ENCODE data around the gene JAK1.

Gene JAK1

DNA sequence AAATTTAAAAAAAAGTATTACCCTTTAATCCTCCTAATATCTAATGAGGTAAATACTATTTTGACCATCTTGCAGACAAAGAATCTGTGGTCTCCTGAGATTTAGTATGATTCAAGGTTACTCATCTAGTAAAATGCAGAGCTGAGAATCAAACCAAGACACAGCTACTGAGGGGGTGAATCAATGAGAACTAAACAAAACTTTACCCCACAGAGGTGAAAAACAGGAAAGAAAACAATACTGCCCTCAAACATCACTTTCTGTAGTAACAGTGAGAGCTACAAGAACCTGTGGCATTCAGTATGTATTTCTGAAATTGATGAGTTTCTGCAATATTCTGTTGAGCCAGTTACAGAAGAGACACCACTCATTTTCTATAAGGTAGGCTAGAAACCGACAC lies 85.1 kb downstream of the JAK1 start:
- Mint-ChIP-seq H3K4me1 (no peaks in the 10 kb centered on the region), H3K27ac (no peak overlapping the region), H3K4me3 (no peak overlapping the region), H3K27me3 (ENCODE audit: low read depth) (no peaks in the 10 kb centered on the region), H3K36me3 (ENCODE audit: low read depth) (peaks cover 22% of the 10 kb centered on the region), H3K9me3 (no peaks in the 10 kb centered on the region)
- TF ChIP-seq, protein P1, sequence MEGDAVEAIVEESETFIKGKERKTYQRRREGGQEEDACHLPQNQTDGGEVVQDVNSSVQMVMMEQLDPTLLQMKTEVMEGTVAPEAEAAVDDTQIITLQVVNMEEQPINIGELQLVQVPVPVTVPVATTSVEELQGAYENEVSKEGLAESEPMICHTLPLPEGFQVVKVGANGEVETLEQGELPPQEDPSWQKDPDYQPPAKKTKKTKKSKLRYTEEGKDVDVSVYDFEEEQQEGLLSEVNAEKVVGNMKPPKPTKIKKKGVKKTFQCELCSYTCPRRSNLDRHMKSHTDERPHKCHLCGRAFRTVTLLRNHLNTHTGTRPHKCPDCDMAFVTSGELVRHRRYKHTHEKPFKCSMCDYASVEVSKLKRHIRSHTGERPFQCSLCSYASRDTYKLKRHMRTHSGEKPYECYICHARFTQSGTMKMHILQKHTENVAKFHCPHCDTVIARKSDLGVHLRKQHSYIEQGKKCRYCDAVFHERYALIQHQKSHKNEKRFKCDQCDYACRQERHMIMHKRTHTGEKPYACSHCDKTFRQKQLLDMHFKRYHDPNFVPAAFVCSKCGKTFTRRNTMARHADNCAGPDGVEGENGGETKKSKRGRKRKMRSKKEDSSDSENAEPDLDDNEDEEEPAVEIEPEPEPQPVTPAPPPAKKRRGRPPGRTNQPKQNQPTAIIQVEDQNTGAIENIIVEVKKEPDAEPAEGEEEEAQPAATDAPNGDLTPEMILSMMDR (IDR thresholded peaks at IDR 0.05; ENCODE audit: unreplicated experiment in 3 of 3) = no peak

DNA sequence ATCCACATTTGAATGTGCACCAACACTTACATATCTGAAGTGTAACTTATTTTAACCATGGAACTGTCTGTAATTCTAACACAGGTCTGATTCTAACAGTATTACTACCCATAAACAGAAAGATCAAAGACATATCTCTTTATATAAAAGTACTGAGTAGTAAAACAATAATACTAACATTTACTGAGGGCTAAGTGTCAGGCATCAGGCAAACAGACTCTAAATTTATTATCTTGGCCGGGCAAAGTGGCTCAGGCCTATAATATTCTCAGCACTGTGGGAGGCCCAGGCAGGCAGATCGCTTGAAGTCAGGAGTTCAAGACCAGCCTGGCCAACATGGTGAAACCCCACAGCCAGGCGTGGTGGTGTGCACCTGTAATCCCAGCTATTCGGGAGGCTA lies 85.9 kb downstream of the JAK1 start:
- TF ChIP-seq, protein P1 (IDR thresholded peaks at IDR 0.05; ENCODE audit: unreplicated experiment in 3 of 3) = no peak
- Mint-ChIP-seq H3K27ac (no peak overlapping the region), H3K27me3 (ENCODE audit: low read depth) (no peaks in the 10 kb centered on the region), H3K4me3 (no peak overlapping the region), H3K9me3 (no peaks in the 10 kb centered on the region), H3K4me1 (no peaks in the 10 kb centered on the region), H3K36me3 (ENCODE audit: low read depth) (peaks cover 30% of the 10 kb centered on the region)

DNA sequence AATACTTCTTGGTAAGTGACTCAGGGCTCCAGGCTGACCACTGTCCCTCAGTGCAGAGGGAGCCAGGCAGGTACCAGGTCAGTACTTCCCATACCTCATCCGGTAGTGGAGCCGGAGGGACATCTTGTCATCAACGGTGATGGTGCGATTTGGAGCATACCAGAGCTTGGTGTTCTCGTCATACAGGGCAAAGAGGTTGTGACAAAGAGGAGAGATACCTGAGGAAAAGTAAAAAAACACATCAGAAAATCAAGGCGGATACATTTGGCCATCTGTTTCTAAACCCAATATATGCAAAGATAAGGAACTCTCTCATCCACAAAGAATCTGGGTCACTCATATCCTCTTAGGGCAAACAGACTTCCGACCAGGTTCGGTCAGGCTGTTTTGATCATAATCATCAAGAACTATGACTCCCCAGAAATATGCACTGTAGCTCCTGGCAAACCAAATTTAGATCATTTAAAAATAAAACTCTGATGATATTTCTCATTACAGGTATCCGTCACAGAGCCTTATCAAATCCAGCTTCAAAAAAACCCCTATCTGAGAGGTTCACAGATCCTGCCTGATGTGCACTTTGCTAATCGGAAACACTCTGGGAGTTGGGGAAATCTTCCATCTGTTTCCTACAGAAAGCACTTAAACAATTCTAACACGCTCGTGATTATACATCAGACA lies 87.3 kb downstream of the JAK1 start:
- Mint-ChIP-seq H3K9me3 (no peaks in the 10 kb centered on the region), H3K4me3 (no peak overlapping the region), H3K27ac (no peak overlapping the region), H3K36me3 (ENCODE audit: low read depth) (peaks cover 30% of the 10 kb centered on the region), H3K4me1 (no peaks in the 10 kb centered on the region), H3K27me3 (ENCODE audit: low read depth) (no peaks in the 10 kb centered on the region)
- TF ChIP-seq, protein P1 (IDR thresholded peaks at IDR 0.05; ENCODE audit: unreplicated experiment in 3 of 3) = no peak

DNA sequence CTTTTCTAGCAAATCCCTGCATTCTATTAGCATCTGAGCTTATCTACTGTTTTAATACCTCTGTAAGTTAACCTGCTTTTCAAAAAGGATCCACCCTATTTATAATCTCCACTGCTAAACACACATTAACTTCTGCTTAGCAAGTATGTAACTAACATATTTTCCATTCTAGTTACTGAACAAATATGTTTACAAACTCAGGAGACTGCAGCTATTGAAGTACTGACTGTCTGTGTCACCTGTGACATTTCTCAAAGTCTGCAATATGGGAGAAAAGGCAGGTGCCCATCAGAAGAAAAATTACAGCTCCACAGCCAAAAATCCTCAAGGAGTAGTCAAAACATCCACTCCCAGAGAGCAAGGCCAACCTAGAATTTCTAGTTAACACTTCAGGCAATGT lies 88.3 kb downstream of the JAK1 start:
- TF ChIP-seq, protein P1 (IDR thresholded peaks at IDR 0.05; ENCODE audit: unreplicated experiment in 3 of 3) = no peak
- Mint-ChIP-seq H3K27me3 (ENCODE audit: low read depth) (no peaks in the 10 kb centered on the region), H3K4me3 (no peak overlapping the region), H3K9me3 (no peaks in the 10 kb centered on the region), H3K4me1 (no peaks in the 10 kb centered on the region), H3K36me3 (ENCODE audit: low read depth) (peaks cover 35% of the 10 kb centered on the region), H3K27ac (no peak overlapping the region)

DNA sequence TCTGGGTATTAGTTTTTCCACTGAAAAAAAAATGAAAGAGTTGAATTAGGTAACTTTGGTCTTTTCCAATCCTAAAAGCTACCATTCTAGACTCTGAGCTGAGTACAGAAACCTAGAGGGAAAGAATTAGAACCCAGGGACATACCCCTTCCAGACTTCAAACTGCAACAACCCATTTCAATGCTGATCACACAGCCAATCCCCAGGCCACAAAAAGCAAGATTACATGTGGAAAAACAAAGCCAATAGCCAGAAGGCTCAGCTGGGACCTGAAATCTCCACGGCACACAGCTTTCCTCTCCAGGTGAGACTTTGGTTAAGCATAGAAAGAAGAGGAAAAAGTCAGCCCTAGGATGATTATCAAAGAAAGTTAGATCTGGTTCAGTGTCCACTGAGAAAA lies 88.8 kb downstream of the JAK1 start:
- TF ChIP-seq, protein P1 (IDR thresholded peaks at IDR 0.05; ENCODE audit: unreplicated experiment in 3 of 3) = no peak
- Mint-ChIP-seq H3K4me3 (no peak overlapping the region), H3K27me3 (ENCODE audit: low read depth) (no peaks in the 10 kb centered on the region), H3K27ac (no peak overlapping the region), H3K9me3 (no peaks in the 10 kb centered on the region), H3K4me1 (no peaks in the 10 kb centered on the region), H3K36me3 (ENCODE audit: low read depth) (peaks cover 36% of the 10 kb centered on the region)

DNA sequence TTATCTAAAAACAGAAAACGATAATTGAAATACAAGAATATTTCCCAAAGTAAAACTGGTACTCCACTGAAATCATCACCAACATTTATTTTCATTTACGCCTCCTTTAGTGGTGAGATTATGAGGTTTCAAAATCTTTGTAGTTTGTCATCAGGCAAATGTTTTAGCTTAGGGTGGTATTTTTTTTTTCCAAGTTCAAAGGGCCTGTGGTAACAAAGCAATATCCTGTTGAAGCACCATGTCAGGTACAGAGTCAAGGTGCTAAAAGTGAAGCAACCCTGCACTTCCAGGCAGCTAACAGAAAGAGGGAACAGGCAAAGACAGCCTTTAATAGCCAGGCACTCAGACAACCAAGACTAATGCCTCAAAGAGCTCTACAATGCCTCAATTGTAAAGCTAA lies 89.2 kb downstream of the JAK1 start:
- Mint-ChIP-seq H3K36me3 (ENCODE audit: low read depth) (peaks cover 38% of the 10 kb centered on the region), H3K27ac (no peak overlapping the region), H3K4me3 (no peak overlapping the region), H3K9me3 (no peaks in the 10 kb centered on the region), H3K27me3 (ENCODE audit: low read depth) (no peaks in the 10 kb centered on the region), H3K4me1 (no peaks in the 10 kb centered on the region)
- TF ChIP-seq, protein P1 (IDR thresholded peaks at IDR 0.05; ENCODE audit: unreplicated experiment in 3 of 3) = no peak
